Measurements from ENCODE around the gene MAGI2. TPM values are rescaled to one million over a fixed set of nuclear protein-coding genes. Genes with fewer than 3 reads are reported as not detected.

Gene MAGI2
- total and polyA plus RNA-seq, 2 of the 13 experiments (the other 11 are each of a cell fraction or from before 2014, with no cell fraction given) = 1.5 to 3.8 TPM

- no peak for TF ChIP-seq BATF2 (CRISPR knock-in tag; IDR thresholded peaks at IDR 0.05)
- TF ChIP-seq ZNF260 (CRISPR knock-in tag; IDR thresholded peaks at IDR 0.05; ENCODE audit: borderline replicate concordance, low read depth) = no peak
These were observed 765.1 kb downstream of the MAGI2 start (continued) for GRCh38 chr7:78688376-78688775.

GRCh38 chr7:78686189-78686588 is 767.3 kb downstream of the MAGI2 start:
- ChIA-PET CTCF (ENCODE audit: low intra/inter-chr PET ratio, low total read pairs) (no interaction called here), POLR2A (no interaction called here)
- Histone ChIP-seq H3K27me3 (ENCODE audit: control insufficient read depth in 1 of 2, insufficient read depth in 2 of 2, low read length in 2 of 2) (no peaks in the 10 kb centered on the region), H3K9me3 (ENCODE audit: low read length) (no peaks in the 10 kb centered on the region), H3K36me3 (replicated peaks in 1 of 2; ENCODE audit: control insufficient read depth in 1 of 2, insufficient read depth in 2 of 2, low read length in 2 of 2) (no peaks in the 10 kb centered on the region), H3K4me1 (ENCODE audit: insufficient read depth, low read length) (no peaks in the 10 kb centered on the region), H2AFZ (ENCODE audit: low read length) (no peak overlapping the region), H4K20me1 (ENCODE audit: insufficient read depth, low read length) (no peaks in the 10 kb centered on the region), H3K4me3 (replicated peaks in 1 of 3; ENCODE audit: insufficient read depth in 1 of 3, low read depth in 2 of 3, low read length in 3 of 3) (no peak overlapping the region), H3K27ac (ENCODE audit: extremely low read length, insufficient read depth, low read length) (no peak overlapping the region), H3K79me2 (ENCODE audit: insufficient read depth, low read length) (no peaks in the 10 kb centered on the region), H3K9ac (ENCODE audit: insufficient read depth, low read depth, low read length) (no peak overlapping the region), H3K4me2 (ENCODE audit: low read depth, low read length) (no peak overlapping the region)
- DNase-seq (ENCODE audit: low spot score) (no peak), FAIRE-seq (no peak), ATAC-seq (no peak)
- no TSS peak for BruUV-seq (replicated peaks)
- intact Hi-C loops (cut with micrococcal nuclease; ENCODE audit: unreplicated experiment) = no loop called here
- 57% methylated on average over 6 of the region's 6 CpGs for WGBS (ENCODE audit: low lambda C conversion rate)
- TF ChIP-seq TEAD3 (CRISPR knock-in tag; optimal IDR thresholded peaks at IDR 0.05; ENCODE audit: borderline replicate concordance) (no peak), CTCF (CRISPR knock-in tag; IDR thresholded peaks at IDR 0.05) (no peak), ZNF713 (CRISPR knock-in tag; IDR thresholded peaks at IDR 0.05) (no peak), ZIK1 (CRISPR knock-in tag; IDR thresholded peaks at IDR 0.05; ENCODE audit: borderline replicate concordance, low read depth) (no peak), DNMT1 (CRISPR knock-in tag; IDR thresholded peaks at IDR 0.05) (no peak), POLR2AphosphoS2 (IDR thresholded peaks at IDR 0.05; ENCODE audit: low read depth, low read length) (no peak), ZNF670 (CRISPR knock-in tag; IDR thresholded peaks at IDR 0.05; ENCODE audit: borderline replicate concordance) (no peak)
- in situ Hi-C loops (cut with HindIII; ENCODE audit: extremely low pct_ligation_motif_present, low pct_unique_long_range_greater_than_20kb) = no loop called here
